ENCODE data around the gene CCL25. TPM values are rescaled to one million over a fixed set of nuclear protein-coding genes. Genes with fewer than 3 reads are reported as not detected.

CCL25 gene
- polyA plus RNA-seq, 1 of the 3 experiments (the other 2 are of a cell fraction), result not detected

- ChIA-PET CTCF (interaction anchor here (1.1 kb wide), 1 partner anchor 70 kb away, joined by 3 read pairs; no protein-coding TSS in a partner anchor), POLR2A (no interaction called here)
- Histone ChIP-seq H4K20me1 (ENCODE audit: insufficient read depth) (no peaks in the 10 kb centered on the region), H3K4me1 (ENCODE audit: control insufficient read depth in 1 of 2, insufficient read depth in 2 of 2, low read depth in 1 of 2, low read length in 1 of 2) (no peaks in the 10 kb centered on the region), H3K9me2 (no peaks in the 10 kb centered on the region), H3K9ac (no peak overlapping the region), H3K27ac (ENCODE audit: low read depth in 2 of 2, low read length in 1 of 2) (no peak overlapping the region), H2AFZ (ENCODE audit: low read depth) (no peak overlapping the region), H3K4me3 (ENCODE audit: low read depth in 2 of 2, low read length in 1 of 2) (no peak overlapping the region), H3K36me3 (replicated peaks in 1 of 2; ENCODE audit: control insufficient read depth in 1 of 2, insufficient read depth in 2 of 2, low read length in 1 of 2) (no peaks in the 10 kb centered on the region), H3K27me3 (ENCODE audit: insufficient read depth) (peaks cover 2% of the 10 kb centered on the region; the same call in 1 of the 2 replicates), H3K4me2 (no peak overlapping the region), H3K79me2 (ENCODE audit: insufficient read depth) (no peaks in the 10 kb centered on the region), H3K9me3 (no peaks in the 10 kb centered on the region), H3F3A (replicated peaks; ENCODE audit: insufficient read depth) (no peaks in the 10 kb centered on the region)
- 68% methylated on average over 5 of the region's 7 CpGs for WGBS (ENCODE audit: low lambda C conversion rate)
- no peak for TF ChIP-seq JUND (IDR thresholded peaks at IDR 0.05)
- no peak for TF ChIP-seq MEF2A (IDR thresholded peaks at IDR 0.05; ENCODE audit: borderline replicate concordance, low read depth)
- TF ChIP-seq USF1 (IDR thresholded peaks at IDR 0.05; ENCODE audit: borderline replicate concordance, low read depth), result no peak
- no peak for TF ChIP-seq CHD2 (IDR thresholded peaks at IDR 0.05; ENCODE audit: low read length, partially characterized antibody)
- TF ChIP-seq IRF3 (IDR thresholded peaks at IDR 0.05; ENCODE audit: low read depth, low read length), result no peak
- no peak for TF ChIP-seq NFIC (IDR thresholded peaks at IDR 0.05; ENCODE audit: borderline replicate concordance)
- DNase-seq, result no peak
Observed at GRCh38 chr19:8041531-8041931, 11.0 kb upstream of the CCL25 start.

GRCh38 chr19:8042900-8043299 is 9.7 kb upstream of the CCL25 start:
- no peak for TF ChIP-seq MAX (IDR thresholded peaks at IDR 0.05; ENCODE audit: low read depth)
- TF ChIP-seq ELF1 (IDR thresholded peaks at IDR 0.05), result no peak
- TF ChIP-seq GABPA (IDR thresholded peaks at IDR 0.05; ENCODE audit: low read depth), result no peak
- CTCF ChIA-PET, result interaction anchor here (1.0 kb wide), 1 partner anchor 37 kb away, joined by 3 read pairs; no protein-coding TSS in a partner anchor
- H3K27ac ChIP-seq (ENCODE audit: low read depth in 2 of 2, low read length in 1 of 2), result no peak overlapping the region
- WGBS (ENCODE audit: low lambda C conversion rate), result 84% methylated on average over 9 of the region's 9 CpGs
- H3K36me3 ChIP-seq (replicated peaks in 1 of 2; ENCODE audit: control insufficient read depth in 1 of 2, insufficient read depth in 2 of 2, low read length in 1 of 2), result no peaks in the 10 kb centered on the region
- H3K9me2 ChIP-seq, result no peaks in the 10 kb centered on the region
- no peaks in the 10 kb centered on the region for H3F3A ChIP-seq (replicated peaks; ENCODE audit: insufficient read depth)
- POLR2A ChIA-PET, result no interaction called here
- no peak overlapping the region for H3K9ac ChIP-seq
- H3K79me2 ChIP-seq (ENCODE audit: insufficient read depth), result no peaks in the 10 kb centered on the region
- H3K4me1 ChIP-seq (ENCODE audit: control insufficient read depth in 1 of 2, insufficient read depth in 2 of 2, low read depth in 1 of 2, low read length in 1 of 2), result no peaks in the 10 kb centered on the region
- no peak for DNase-seq
- no peaks in the 10 kb centered on the region for H3K27me3 ChIP-seq (ENCODE audit: insufficient read depth)
- no peaks in the 10 kb centered on the region for H3K9me3 ChIP-seq
- no peak overlapping the region for H2AFZ ChIP-seq (ENCODE audit: low read depth)
- H3K4me3 ChIP-seq (ENCODE audit: low read depth in 2 of 2, low read length in 1 of 2), result no peak overlapping the region
- H3K4me2 ChIP-seq, result no peak overlapping the region
- H4K20me1 ChIP-seq (ENCODE audit: insufficient read depth), result no peaks in the 10 kb centered on the region

- 83% methylated on average over 10 of the region's 10 CpGs for WGBS (ENCODE audit: low lambda C conversion rate)
- Histone ChIP-seq H3K4me2 (no peak overlapping the region), H3K79me2 (ENCODE audit: insufficient read depth) (no peaks in the 10 kb centered on the region), H3K9me3 (no peaks in the 10 kb centered on the region), H3K36me3 (replicated peaks in 1 of 2; ENCODE audit: control insufficient read depth in 1 of 2, insufficient read depth in 2 of 2, low read length in 1 of 2) (no peaks in the 10 kb centered on the region), H2AFZ (ENCODE audit: low read depth) (no peak overlapping the region), H4K20me1 (ENCODE audit: insufficient read depth) (no peaks in the 10 kb centered on the region), H3K27ac (ENCODE audit: low read depth in 2 of 2, low read length in 1 of 2) (no peak overlapping the region), H3K4me3 (ENCODE audit: low read depth in 2 of 2, low read length in 1 of 2) (no peak overlapping the region), H3F3A (replicated peaks; ENCODE audit: insufficient read depth) (no peaks in the 10 kb centered on the region), H3K9me2 (no peaks in the 10 kb centered on the region), H3K4me1 (ENCODE audit: control insufficient read depth in 1 of 2, insufficient read depth in 2 of 2, low read depth in 1 of 2, low read length in 1 of 2) (no peaks in the 10 kb centered on the region), H3K9ac (no peak overlapping the region), H3K27me3 (ENCODE audit: insufficient read depth) (no peaks in the 10 kb centered on the region)
- DNase-seq, result no peak
- ChIA-PET POLR2A (no interaction called here), CTCF (interaction anchor here (1.0 to 1.2 kb wide), 2 partner anchors 19 to 38 kb away, joined by 3 read pairs; no protein-coding TSS in a partner anchor)
- TF ChIP-seq SMC3 (IDR thresholded peaks at IDR 0.05; ENCODE audit: low read depth, low read length) (no peak), NFIC (IDR thresholded peaks at IDR 0.05; ENCODE audit: borderline replicate concordance) (no peak), GATA2 (CRISPR knock-in tag; IDR thresholded peaks at IDR 0.05) (no peak), SIN3A (IDR thresholded peaks at IDR 0.05; ENCODE audit: borderline replicate concordance, low read depth, low read length) (no peak), RFX5 (IDR thresholded peaks at IDR 0.05; ENCODE audit: low read length) (no peak), TEAD4 (IDR thresholded peaks at IDR 0.05; ENCODE audit: borderline replicate concordance, insufficient read depth) (no peak), FOXM1 (IDR thresholded peaks at IDR 0.05; ENCODE audit: low read depth) (no peak), RXRA (IDR thresholded peaks at IDR 0.05; ENCODE audit: borderline replicate concordance, low read depth) (no peak), MXI1 (IDR thresholded peaks at IDR 0.05; ENCODE audit: low read depth, low read length) (no peak), EZH2phosphoT487 (IDR thresholded peaks at IDR 0.05; ENCODE audit: borderline replicate concordance, low read depth) (no peak), EP300 (IDR thresholded peaks at IDR 0.05; ENCODE audit: borderline replicate concordance in 1 of 2, low read depth in 1 of 2, low read length in 1 of 2) (no peak)
Observed at GRCh38 chr19:8044018-8044417, 8.5 kb upstream of the CCL25 start.

Data from SK-N-SH (cell line).